SK-N-SH treated with all-trans-retinoic acid at 6 μM for 48 hours (cell line): ENCODE measurements around the gene DOCK4.

ENCODE experiments used
- ATAC-seq: fragments of 200-7000 bp; cut with Tn5 transposase; 3 replicates; pipeline ENCODE4 v1.9.1; 2020; ENCODE audit warnings: mild to moderate bottlenecking, moderate library complexity
- ARNTL ChIP-seq: fragments of 450-650 bp; formaldehyde crosslinking; IDR thresholded peaks from 2 replicates; pipeline ENCODE4 v1.5.0; 2020; ENCODE audit warnings: low read depth, mild to moderate bottlenecking, moderate library complexity, borderline replicate concordance
- BACH2 ChIP-seq: fragments of 250-450 bp; sonication (Bioruptor Pico); IDR thresholded peaks from 2 replicates; pipeline ENCODE4 v1.9.0; 2021; ENCODE audit warnings: mild to moderate bottlenecking, borderline replicate concordance
- CSDC2 ChIP-seq: fragments of 250-450 bp; sonication (Bioruptor Pico); IDR thresholded peaks from 2 replicates; pipeline ENCODE4 v1.5.0; 2020; ENCODE audit warnings: mild to moderate bottlenecking, moderate library complexity
- ESRRG ChIP-seq: fragments of 250-450 bp; sonication (Bioruptor Pico); IDR thresholded peaks from 2 replicates; pipeline ENCODE4 v1.6.1; 2021; ENCODE audit warnings: mild to moderate bottlenecking
- GLIS3 ChIP-seq: fragments of 250-450 bp; sonication (Bioruptor Pico); IDR thresholded peaks from 2 replicates; pipeline ENCODE4 v1.5.0; 2020; ENCODE audit warnings: mild to moderate bottlenecking, moderate library complexity
- ISL1 ChIP-seq: fragments of 250-450 bp; sonication (Bioruptor Pico); IDR thresholded peaks from 2 replicates; pipeline ENCODE4 v2.1.2; 2022; ENCODE audit warnings: mild to moderate bottlenecking, moderate library complexity
- OSR1 ChIP-seq: fragments of 250-450 bp; sonication (Bioruptor Pico); IDR thresholded peaks from 2 replicates; pipeline ENCODE4 v1.8.0; 2022; ENCODE audit warnings: moderate library complexity, mild to moderate bottlenecking, inconsistent platforms
- PPARA ChIP-seq: fragments of 250-450 bp; sonication (Bioruptor Pico); IDR thresholded peaks from 2 replicates; pipeline ENCODE4 v1.5.0; 2020; ENCODE audit warnings: mild to moderate bottlenecking, borderline replicate concordance
- RARB ChIP-seq: fragments of 250-450 bp; sonication (Bioruptor Pico); IDR thresholded peaks from 2 replicates; pipeline ENCODE4 v1.8.0; 2021; ENCODE audit warnings: mild to moderate bottlenecking, moderate library complexity
- SNAI2 ChIP-seq: fragments of 250-450 bp; sonication (Bioruptor Pico); IDR thresholded peaks from 2 replicates; pipeline ENCODE4 v1.5.0; 2020; ENCODE audit warnings: mild to moderate bottlenecking, moderate library complexity
- TCF4 ChIP-seq: fragments of 250-450 bp; sonication (Bioruptor Pico); IDR thresholded peaks from 2 replicates; pipeline ENCODE4 v1.8.0; 2021; ENCODE audit warnings: mild to moderate bottlenecking, moderate library complexity, borderline replicate concordance
- TOX ChIP-seq: fragments of 250-450 bp; sonication (Bioruptor Pico); IDR thresholded peaks from 2 replicates; pipeline ENCODE4 v1.8.0; 2021; ENCODE audit warnings: mild to moderate bottlenecking, moderate library complexity, borderline replicate concordance
- ZFP3 ChIP-seq: fragments of 250-450 bp; sonication (Bioruptor Pico); IDR thresholded peaks from 2 replicates; pipeline ENCODE4 v1.5.0; 2020; ENCODE audit warnings: mild to moderate bottlenecking, moderate library complexity
- ZNF565 ChIP-seq: fragments of 450-650 bp; formaldehyde crosslinking; conservative IDR thresholded peaks from 2 replicates; pipeline ENCODE4 v1.5.0; 2020; ENCODE audit warnings: low read depth, mild to moderate bottlenecking, moderate library complexity
- ZNF70 ChIP-seq: fragments of 450-650 bp; formaldehyde crosslinking; IDR thresholded peaks from 2 replicates; pipeline ENCODE4 v1.5.0; 2020; ENCODE audit warnings: mild to moderate bottlenecking, moderate library complexity
- ZNF8 ChIP-seq: fragments of 450-650 bp; formaldehyde crosslinking; IDR thresholded peaks from 2 replicates; pipeline ENCODE4 v1.5.0; 2020; ENCODE audit warnings: mild to moderate bottlenecking, moderate library complexity
- TF ChIP-seq, protein P1 (sequence below): fragments of 250-450 bp; sonication (Bioruptor Pico); IDR thresholded peaks from 2 replicates; pipeline ENCODE4 v1.5.0; 2020; ENCODE audit warnings: mild to moderate bottlenecking, moderate library complexity
- TF ChIP-seq, protein P2 (sequence below): fragments of 250-450 bp; sonication (Bioruptor Pico); IDR thresholded peaks from 2 replicates; pipeline ENCODE4 v1.8.0; 2021; ENCODE audit warnings: low read depth, mild to moderate bottlenecking, moderate library complexity, borderline replicate concordance
- TF ChIP-seq, protein P3 (sequence below): fragments of 250-450 bp; sonication (Bioruptor Pico); IDR thresholded peaks from 2 replicates; pipeline ENCODE4 v1.5.1; 2021; ENCODE audit warnings: mild to moderate bottlenecking, moderate library complexity
- TF ChIP-seq, protein P4 (sequence below): fragments of 250-450 bp; sonication (Bioruptor Pico); IDR thresholded peaks from 2 replicates; pipeline ENCODE4 v1.5.1; 2020; ENCODE audit warnings: low read depth, mild to moderate bottlenecking, moderate library complexity

The DOCK4 gene

DNA sequence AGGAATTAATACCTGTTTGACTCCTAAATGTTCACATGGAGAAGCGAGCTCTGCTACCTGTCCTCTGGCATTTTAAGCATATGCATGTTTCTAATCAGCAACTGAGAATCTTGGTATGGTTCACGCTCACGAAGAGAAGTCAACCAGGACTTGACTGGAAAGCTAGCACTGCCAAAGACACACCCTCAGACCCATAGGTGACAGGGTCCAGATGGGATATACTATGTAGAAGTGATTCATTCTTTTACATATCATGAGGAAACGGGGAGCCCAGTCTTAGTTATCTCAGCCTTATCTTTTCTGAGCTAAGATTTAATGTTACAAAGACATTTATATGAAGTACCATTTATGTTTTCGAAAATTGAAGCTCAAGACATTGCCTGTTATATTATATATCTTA is 313.0 kb downstream of the DOCK4 start:
- ATAC-seq: no peak
- TF ChIP-seq TCF4 (CRISPR knock-in tag): no peak
- no peak for TF ChIP-seq ZNF8 (CRISPR knock-in tag)
- TF ChIP-seq BACH2 (CRISPR knock-in tag): no peak
- TF ChIP-seq, protein P1, sequence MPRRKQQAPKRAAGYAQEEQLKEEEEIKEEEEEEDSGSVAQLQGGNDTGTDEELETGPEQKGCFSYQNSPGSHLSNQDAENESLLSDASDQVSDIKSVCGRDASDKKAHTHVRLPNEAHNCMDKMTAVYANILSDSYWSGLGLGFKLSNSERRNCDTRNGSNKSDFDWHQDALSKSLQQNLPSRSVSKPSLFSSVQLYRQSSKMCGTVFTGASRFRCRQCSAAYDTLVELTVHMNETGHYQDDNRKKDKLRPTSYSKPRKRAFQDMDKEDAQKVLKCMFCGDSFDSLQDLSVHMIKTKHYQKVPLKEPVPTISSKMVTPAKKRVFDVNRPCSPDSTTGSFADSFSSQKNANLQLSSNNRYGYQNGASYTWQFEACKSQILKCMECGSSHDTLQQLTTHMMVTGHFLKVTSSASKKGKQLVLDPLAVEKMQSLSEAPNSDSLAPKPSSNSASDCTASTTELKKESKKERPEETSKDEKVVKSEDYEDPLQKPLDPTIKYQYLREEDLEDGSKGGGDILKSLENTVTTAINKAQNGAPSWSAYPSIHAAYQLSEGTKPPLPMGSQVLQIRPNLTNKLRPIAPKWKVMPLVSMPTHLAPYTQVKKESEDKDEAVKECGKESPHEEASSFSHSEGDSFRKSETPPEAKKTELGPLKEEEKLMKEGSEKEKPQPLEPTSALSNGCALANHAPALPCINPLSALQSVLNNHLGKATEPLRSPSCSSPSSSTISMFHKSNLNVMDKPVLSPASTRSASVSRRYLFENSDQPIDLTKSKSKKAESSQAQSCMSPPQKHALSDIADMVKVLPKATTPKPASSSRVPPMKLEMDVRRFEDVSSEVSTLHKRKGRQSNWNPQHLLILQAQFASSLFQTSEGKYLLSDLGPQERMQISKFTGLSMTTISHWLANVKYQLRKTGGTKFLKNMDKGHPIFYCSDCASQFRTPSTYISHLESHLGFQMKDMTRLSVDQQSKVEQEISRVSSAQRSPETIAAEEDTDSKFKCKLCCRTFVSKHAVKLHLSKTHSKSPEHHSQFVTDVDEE (CRISPR knock-in tag): no peak
- no peak for TF ChIP-seq PPARA (CRISPR knock-in tag)
- TF ChIP-seq RARB (CRISPR knock-in tag): no peak
- no peak for TF ChIP-seq GLIS3 (CRISPR knock-in tag)
- TF ChIP-seq ESRRG (CRISPR knock-in tag): no peak
- TF ChIP-seq, protein P2, sequence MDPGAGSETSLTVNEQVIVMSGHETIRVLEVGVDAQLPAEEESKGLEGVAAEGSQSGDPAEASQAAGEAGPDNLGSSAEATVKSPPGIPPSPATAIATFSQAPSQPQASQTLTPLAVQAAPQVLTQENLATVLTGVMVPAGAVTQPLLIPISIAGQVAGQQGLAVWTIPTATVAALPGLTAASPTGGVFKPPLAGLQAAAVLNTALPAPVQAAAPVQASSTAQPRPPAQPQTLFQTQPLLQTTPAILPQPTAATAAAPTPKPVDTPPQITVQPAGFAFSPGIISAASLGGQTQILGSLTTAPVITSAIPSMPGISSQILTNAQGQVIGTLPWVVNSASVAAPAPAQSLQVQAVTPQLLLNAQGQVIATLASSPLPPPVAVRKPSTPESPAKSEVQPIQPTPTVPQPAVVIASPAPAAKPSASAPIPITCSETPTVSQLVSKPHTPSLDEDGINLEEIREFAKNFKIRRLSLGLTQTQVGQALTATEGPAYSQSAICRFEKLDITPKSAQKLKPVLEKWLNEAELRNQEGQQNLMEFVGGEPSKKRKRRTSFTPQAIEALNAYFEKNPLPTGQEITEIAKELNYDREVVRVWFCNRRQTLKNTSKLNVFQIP (CRISPR knock-in tag): no peak
- TF ChIP-seq ARNTL (CRISPR knock-in tag): no peak
- TF ChIP-seq TOX (CRISPR knock-in tag): no peak
- TF ChIP-seq CSDC2 (CRISPR knock-in tag): no peak
- TF ChIP-seq OSR1 (CRISPR knock-in tag): no peak
- TF ChIP-seq ZNF565 (CRISPR knock-in tag): no peak

DNA sequence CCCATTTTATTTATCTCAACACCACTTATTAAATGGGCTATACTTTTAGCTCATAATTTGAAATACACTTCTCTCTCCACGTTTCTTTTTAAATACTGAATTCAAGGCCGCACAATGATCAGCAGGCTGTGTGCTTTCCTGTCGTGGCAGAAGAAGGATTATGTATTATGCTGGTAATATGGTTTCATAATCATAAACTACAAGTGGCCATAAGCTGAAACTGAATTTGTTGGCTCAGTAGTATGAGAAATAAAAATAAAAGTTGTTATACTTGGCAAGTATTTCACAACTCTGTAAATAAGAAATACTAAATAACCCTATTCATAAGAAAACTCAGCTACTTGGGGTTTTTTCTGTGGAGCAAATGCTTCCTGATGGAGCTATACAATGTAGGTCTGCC is 313.6 kb downstream of the DOCK4 start:
- no peak for ATAC-seq
- TF ChIP-seq, protein P1 (CRISPR knock-in tag): no peak
- TF ChIP-seq, protein P3, sequence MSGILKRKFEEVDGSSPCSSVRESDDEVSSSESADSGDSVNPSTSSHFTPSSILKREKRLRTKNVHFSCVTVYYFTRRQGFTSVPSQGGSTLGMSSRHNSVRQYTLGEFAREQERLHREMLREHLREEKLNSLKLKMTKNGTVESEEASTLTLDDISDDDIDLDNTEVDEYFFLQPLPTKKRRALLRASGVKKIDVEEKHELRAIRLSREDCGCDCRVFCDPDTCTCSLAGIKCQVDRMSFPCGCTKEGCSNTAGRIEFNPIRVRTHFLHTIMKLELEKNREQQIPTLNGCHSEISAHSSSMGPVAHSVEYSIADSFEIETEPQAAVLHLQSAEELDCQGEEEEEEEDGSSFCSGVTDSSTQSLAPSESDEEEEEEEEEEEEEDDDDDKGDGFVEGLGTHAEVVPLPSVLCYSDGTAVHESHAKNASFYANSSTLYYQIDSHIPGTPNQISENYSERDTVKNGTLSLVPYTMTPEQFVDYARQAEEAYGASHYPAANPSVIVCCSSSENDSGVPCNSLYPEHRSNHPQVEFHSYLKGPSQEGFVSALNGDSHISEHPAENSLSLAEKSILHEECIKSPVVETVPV (CRISPR knock-in tag): no peak
- TF ChIP-seq TOX (CRISPR knock-in tag) (no peak), ZNF565 (CRISPR knock-in tag) (no peak), ZNF8 (CRISPR knock-in tag) (no peak), ZFP3 (CRISPR knock-in tag) (no peak), GLIS3 (CRISPR knock-in tag) (no peak), ISL1 (no peak), BACH2 (CRISPR knock-in tag) (no peak), TCF4 (CRISPR knock-in tag) (no peak), SNAI2 (CRISPR knock-in tag) (no peak), RARB (CRISPR knock-in tag) (no peak), ESRRG (CRISPR knock-in tag) (no peak), CSDC2 (CRISPR knock-in tag) (no peak), ARNTL (CRISPR knock-in tag) (no peak), ZNF70 (no peak)
- TF ChIP-seq, protein P2 (CRISPR knock-in tag): no peak
- TF ChIP-seq, protein P4, sequence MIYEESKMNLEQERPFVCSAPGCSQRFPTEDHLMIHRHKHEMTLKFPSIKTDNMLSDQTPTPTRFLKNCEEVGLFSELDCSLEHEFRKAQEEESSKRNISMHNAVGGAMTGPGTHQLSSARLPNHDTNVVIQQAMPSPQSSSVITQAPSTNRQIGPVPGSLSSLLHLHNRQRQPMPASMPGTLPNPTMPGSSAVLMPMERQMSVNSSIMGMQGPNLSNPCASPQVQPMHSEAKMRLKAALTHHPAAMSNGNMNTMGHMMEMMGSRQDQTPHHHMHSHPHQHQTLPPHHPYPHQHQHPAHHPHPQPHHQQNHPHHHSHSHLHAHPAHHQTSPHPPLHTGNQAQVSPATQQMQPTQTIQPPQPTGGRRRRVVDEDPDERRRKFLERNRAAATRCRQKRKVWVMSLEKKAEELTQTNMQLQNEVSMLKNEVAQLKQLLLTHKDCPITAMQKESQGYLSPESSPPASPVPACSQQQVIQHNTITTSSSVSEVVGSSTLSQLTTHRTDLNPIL (CRISPR knock-in tag): no peak
